ENCODE measurements around the gene ATXN2. TPM values are rescaled to one million over a fixed set of nuclear protein-coding genes. Genes with fewer than 3 reads are reported as not detected.

Gene ATXN2
- total RNA-seq, 1 experiment from 2014 or later = 78.5 TPM

DNA sequence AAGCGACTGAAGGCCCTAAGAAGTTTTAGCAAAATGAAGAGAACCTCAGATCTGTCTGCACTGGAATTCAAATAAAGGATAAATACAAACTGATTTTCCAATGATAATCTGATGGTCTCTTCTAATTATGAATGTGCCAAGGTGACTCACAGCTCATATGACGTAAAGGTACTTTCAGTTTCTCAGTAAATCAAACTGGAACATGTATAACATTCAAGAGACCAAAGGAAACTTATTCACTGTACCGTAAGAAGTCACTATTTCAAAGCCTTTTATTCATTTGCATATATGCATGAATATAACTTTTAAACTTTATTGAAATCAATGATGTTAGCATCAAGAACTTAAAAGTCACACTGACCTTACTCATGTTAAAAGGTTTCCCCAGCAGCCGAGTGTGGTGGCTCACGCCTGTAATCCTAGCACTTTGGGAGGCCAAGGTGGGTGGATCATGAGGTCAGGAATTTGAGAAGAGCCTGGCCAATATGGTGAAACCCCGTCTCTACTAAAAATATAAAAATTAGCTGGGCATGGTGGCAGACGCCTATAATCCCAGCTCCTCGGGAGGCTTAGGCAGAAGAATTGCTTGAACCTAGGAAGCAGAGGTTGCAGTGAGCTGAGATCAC lies 52.2 kb downstream of the ATXN2 start:
- TF ChIP-seq, protein P1, sequence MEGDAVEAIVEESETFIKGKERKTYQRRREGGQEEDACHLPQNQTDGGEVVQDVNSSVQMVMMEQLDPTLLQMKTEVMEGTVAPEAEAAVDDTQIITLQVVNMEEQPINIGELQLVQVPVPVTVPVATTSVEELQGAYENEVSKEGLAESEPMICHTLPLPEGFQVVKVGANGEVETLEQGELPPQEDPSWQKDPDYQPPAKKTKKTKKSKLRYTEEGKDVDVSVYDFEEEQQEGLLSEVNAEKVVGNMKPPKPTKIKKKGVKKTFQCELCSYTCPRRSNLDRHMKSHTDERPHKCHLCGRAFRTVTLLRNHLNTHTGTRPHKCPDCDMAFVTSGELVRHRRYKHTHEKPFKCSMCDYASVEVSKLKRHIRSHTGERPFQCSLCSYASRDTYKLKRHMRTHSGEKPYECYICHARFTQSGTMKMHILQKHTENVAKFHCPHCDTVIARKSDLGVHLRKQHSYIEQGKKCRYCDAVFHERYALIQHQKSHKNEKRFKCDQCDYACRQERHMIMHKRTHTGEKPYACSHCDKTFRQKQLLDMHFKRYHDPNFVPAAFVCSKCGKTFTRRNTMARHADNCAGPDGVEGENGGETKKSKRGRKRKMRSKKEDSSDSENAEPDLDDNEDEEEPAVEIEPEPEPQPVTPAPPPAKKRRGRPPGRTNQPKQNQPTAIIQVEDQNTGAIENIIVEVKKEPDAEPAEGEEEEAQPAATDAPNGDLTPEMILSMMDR (IDR thresholded peaks at IDR 0.05; ENCODE audit: insufficient read depth in 1 of 2, low read depth in 1 of 2, low read length in 1 of 2, severe bottlenecking in 1 of 2, unreplicated experiment in 1 of 2) = no peak
- Histone ChIP-seq H3K4me1 (no peaks in the 10 kb centered on the region), H3K36me3 (ENCODE audit: control insufficient read depth, insufficient read depth, low read length) (no peaks in the 10 kb centered on the region), H3K4me3 (ENCODE audit: low read depth, low read length) (no peak overlapping the region), H3K27me3 (replicated peaks; ENCODE audit: control insufficient read depth, insufficient read depth, low read length) (no peaks in the 10 kb centered on the region), H3K9me3 (no peaks in the 10 kb centered on the region)
- no peaks in the 10 kb centered on the region for H3K27me3 Mint-ChIP-seq (ENCODE audit: insufficient read depth, unreplicated experiment)
- H3K36me3 Mint-ChIP-seq (ENCODE audit: insufficient read depth, unreplicated experiment) = peaks cover 58% of the 10 kb centered on the region
- ChIA-PET CTCF (no interaction called here), POLR2A (no interaction called here)
- BruUV-seq (replicated peaks) = no TSS peak
- H3K4me3 Mint-ChIP-seq (ENCODE audit: unreplicated experiment) = no peak overlapping the region
- intact Hi-C loops (cut with micrococcal nuclease; ENCODE audit: unreplicated experiment) = no loop called here
- no peaks in the 10 kb centered on the region for H3K4me1 Mint-ChIP-seq (ENCODE audit: low read depth, unreplicated experiment)
- DNase-seq = no peak
- no peaks in the 10 kb centered on the region for H3K9me3 Mint-ChIP-seq (ENCODE audit: unreplicated experiment)
- H3K27ac Mint-ChIP-seq (ENCODE audit: unreplicated experiment) = no peak overlapping the region

DNA sequence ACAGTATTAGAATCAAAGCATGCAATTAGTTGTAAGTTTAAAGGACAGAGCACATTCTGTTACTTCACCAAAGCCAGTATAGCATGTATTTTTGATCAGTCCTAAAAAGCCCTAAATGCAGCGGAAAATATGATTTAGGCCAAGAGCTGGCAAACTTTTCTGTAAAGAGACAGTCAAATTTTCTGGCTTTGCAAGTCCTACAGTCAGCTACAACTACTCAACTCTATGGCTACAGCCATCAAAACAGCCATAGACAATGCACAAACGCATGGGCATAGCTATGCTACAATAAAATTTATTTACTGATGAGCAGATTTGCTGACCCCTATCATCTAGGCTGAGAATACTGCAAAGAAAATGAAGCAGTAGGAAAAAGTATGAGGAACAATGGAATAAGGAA lies 52.9 kb downstream of the ATXN2 start:
- Mint-ChIP-seq H3K4me3 (ENCODE audit: unreplicated experiment) (no peak overlapping the region), H3K36me3 (ENCODE audit: insufficient read depth, unreplicated experiment) (peaks cover 52% of the 10 kb centered on the region), H3K9me3 (ENCODE audit: unreplicated experiment) (no peaks in the 10 kb centered on the region), H3K27me3 (ENCODE audit: insufficient read depth, unreplicated experiment) (no peaks in the 10 kb centered on the region), H3K4me1 (ENCODE audit: low read depth, unreplicated experiment) (no peaks in the 10 kb centered on the region), H3K27ac (ENCODE audit: unreplicated experiment) (no peak overlapping the region)
- TF ChIP-seq, protein P1 (IDR thresholded peaks at IDR 0.05; ENCODE audit: insufficient read depth in 1 of 2, low read depth in 1 of 2, low read length in 1 of 2, severe bottlenecking in 1 of 2, unreplicated experiment in 1 of 2) = no peak
- intact Hi-C loops (cut with micrococcal nuclease; ENCODE audit: unreplicated experiment) = no loop called here
- H3K9me3 ChIP-seq = no peaks in the 10 kb centered on the region
- DNase-seq = no peak
- no TSS peak for BruUV-seq (replicated peaks)
- H3K4me1 ChIP-seq = no peaks in the 10 kb centered on the region
- ChIA-PET CTCF (no interaction called here), POLR2A (no interaction called here)
- no peak overlapping the region for H3K4me3 ChIP-seq (ENCODE audit: low read depth, low read length)
- no peaks in the 10 kb centered on the region for H3K36me3 ChIP-seq (ENCODE audit: control insufficient read depth, insufficient read depth, low read length)
- no peaks in the 10 kb centered on the region for H3K27me3 ChIP-seq (replicated peaks; ENCODE audit: control insufficient read depth, insufficient read depth, low read length)

DNA sequence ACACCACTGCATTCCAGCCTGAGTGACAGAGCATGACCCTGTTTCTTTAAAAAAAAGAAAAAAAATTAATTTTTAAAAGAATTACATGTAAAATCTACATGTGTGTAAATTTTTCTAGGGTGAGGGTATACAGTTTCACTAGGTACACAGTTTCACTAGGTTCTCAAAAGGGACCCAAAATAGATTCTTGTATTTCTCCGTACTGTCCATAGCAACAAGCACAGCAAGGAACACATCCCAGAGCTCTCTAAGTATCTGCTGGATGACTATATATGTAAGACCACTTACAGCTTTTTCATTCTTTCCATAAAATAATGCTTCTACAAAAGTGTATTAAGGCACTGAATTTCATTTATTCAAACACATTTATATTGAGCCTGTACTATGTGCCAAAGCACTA lies 55.1 kb downstream of the ATXN2 start:
- intact Hi-C loops (cut with micrococcal nuclease; ENCODE audit: unreplicated experiment) = no loop called here
- H3K4me3 Mint-ChIP-seq (ENCODE audit: unreplicated experiment) = no peak overlapping the region
- Histone ChIP-seq H3K9me3 (no peaks in the 10 kb centered on the region), H3K4me3 (ENCODE audit: low read depth, low read length) (no peak overlapping the region), H3K27me3 (replicated peaks; ENCODE audit: control insufficient read depth, insufficient read depth, low read length) (no peaks in the 10 kb centered on the region), H3K36me3 (ENCODE audit: control insufficient read depth, insufficient read depth, low read length) (no peaks in the 10 kb centered on the region), H3K4me1 (no peaks in the 10 kb centered on the region)
- H3K27ac Mint-ChIP-seq (ENCODE audit: unreplicated experiment) = no peak overlapping the region
- peaks cover 57% of the 10 kb centered on the region for H3K36me3 Mint-ChIP-seq (ENCODE audit: insufficient read depth, unreplicated experiment)
- TF ChIP-seq, protein P1 (IDR thresholded peaks at IDR 0.05; ENCODE audit: insufficient read depth in 1 of 2, low read depth in 1 of 2, low read length in 1 of 2, severe bottlenecking in 1 of 2, unreplicated experiment in 1 of 2) = no peak
- ChIA-PET CTCF (no interaction called here), POLR2A (no interaction called here)
- no peaks in the 10 kb centered on the region for H3K27me3 Mint-ChIP-seq (ENCODE audit: insufficient read depth, unreplicated experiment)
- no TSS peak for BruUV-seq (replicated peaks)
- no peaks in the 10 kb centered on the region for H3K4me1 Mint-ChIP-seq (ENCODE audit: low read depth, unreplicated experiment)
- no peaks in the 10 kb centered on the region for H3K9me3 Mint-ChIP-seq (ENCODE audit: unreplicated experiment)
- DNase-seq = no peak
